ENCODE data around the gene ZNF738.

- TF ChIP-seq YY1 (IDR thresholded peaks at IDR 0.05; ENCODE audit: insufficient read depth, insufficient read length) = no peak
- no peak for TF ChIP-seq ZNF274 (IDR thresholded peaks at IDR 0.05; ENCODE audit: low read depth, low read length)
Observed at GRCh38 chr19:21321134-21321533, 37.7 kb upstream of the ZNF738 start.
